ENCODE measurements around the gene CERCAM.

CERCAM gene

DNA sequence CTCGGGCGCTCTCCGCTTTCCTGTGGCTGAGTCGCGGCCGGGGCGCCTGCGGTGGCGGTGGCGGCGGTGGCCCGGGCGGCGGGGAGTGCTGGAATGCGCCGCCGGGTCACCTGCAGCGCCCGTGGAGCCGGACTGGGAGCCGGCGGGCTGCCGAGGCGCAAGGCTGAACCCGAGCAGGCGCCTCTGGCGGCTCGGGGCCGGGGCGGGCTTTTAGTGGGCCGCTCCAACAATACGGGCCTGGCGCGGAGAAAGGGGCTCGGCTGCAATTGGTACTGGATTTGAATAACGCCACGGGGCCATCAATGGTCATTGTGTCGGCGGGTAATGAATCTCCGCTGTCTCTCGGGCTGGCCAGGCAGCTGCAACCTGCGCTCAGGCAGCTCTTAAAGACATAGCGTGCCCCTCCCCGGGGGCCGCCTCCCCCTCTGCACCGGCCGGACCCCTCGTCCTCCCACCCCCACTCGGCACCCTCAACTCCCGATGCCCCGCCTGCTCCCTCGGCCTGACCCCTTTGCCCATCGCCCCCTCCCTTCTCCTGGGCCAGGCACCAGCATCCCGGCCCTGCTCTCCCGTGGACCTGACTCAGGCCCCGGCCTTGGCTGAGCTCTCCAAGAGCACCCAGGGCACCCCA is 27.4 kb upstream of the CERCAM start:
- Histone ChIP-seq H3K9me3 (ENCODE audit: control insufficient read depth, low read length) (no peaks in the 10 kb centered on the region), H3K4me2 (ENCODE audit: low read length) (no peak overlapping the region), H3K9ac (no peak overlapping the region), H3K36me3 (ENCODE audit: control insufficient read depth, insufficient read depth, low read length) (no peaks in the 10 kb centered on the region), H3K4me1 (no peaks in the 10 kb centered on the region), H3K79me2 (no peaks in the 10 kb centered on the region), H2AFZ (no peak overlapping the region), H3K4me3 (ENCODE audit: low read depth, low read length) (no peak overlapping the region), H3K27me3 (ENCODE audit: control insufficient read depth, insufficient read depth, low read length) (no peaks in the 10 kb centered on the region), H3K27ac (no peak overlapping the region)
- TF ChIP-seq, protein P1, sequence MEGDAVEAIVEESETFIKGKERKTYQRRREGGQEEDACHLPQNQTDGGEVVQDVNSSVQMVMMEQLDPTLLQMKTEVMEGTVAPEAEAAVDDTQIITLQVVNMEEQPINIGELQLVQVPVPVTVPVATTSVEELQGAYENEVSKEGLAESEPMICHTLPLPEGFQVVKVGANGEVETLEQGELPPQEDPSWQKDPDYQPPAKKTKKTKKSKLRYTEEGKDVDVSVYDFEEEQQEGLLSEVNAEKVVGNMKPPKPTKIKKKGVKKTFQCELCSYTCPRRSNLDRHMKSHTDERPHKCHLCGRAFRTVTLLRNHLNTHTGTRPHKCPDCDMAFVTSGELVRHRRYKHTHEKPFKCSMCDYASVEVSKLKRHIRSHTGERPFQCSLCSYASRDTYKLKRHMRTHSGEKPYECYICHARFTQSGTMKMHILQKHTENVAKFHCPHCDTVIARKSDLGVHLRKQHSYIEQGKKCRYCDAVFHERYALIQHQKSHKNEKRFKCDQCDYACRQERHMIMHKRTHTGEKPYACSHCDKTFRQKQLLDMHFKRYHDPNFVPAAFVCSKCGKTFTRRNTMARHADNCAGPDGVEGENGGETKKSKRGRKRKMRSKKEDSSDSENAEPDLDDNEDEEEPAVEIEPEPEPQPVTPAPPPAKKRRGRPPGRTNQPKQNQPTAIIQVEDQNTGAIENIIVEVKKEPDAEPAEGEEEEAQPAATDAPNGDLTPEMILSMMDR (IDR thresholded peaks at IDR 0.05): no peak

- no peaks in the 10 kb centered on the region for H3K36me3 ChIP-seq (ENCODE audit: control insufficient read depth, insufficient read depth, low read length)
- H3K9me3 ChIP-seq (ENCODE audit: control insufficient read depth, low read length): no peaks in the 10 kb centered on the region
- H3K4me1 ChIP-seq: no peaks in the 10 kb centered on the region
- H3K27me3 ChIP-seq (ENCODE audit: control insufficient read depth, insufficient read depth, low read length): no peaks in the 10 kb centered on the region
- no peak overlapping the region for H3K4me2 ChIP-seq (ENCODE audit: low read length)
- H3K4me3 ChIP-seq (ENCODE audit: low read depth, low read length): no peak overlapping the region
- no peaks in the 10 kb centered on the region for H3K79me2 ChIP-seq
- TF ChIP-seq, protein P1 (IDR thresholded peaks at IDR 0.05): no peak
- no peak overlapping the region for H2AFZ ChIP-seq
- no peak overlapping the region for H3K9ac ChIP-seq
- no peak overlapping the region for H3K27ac ChIP-seq
Measured at GRCh38 chr9:128393970-128394369, 26.7 kb upstream of the CERCAM start.

GRCh38 chr9:128394379-128395168 is 26.1 kb upstream of the CERCAM start:
- no peak overlapping the region for H2AFZ ChIP-seq
- H3K9ac ChIP-seq: no peak overlapping the region
- H3K27me3 ChIP-seq (ENCODE audit: control insufficient read depth, insufficient read depth, low read length): no peaks in the 10 kb centered on the region

GRCh38 chr9:128396970-128397613 is 23.6 kb upstream of the CERCAM start:
- Histone ChIP-seq H3K36me3 (ENCODE audit: control insufficient read depth, insufficient read depth, low read length) (no peaks in the 10 kb centered on the region), H3K4me2 (ENCODE audit: low read length) (peak overlapping the region; percentile 4), H3K9me3 (ENCODE audit: control insufficient read depth, low read length) (no peaks in the 10 kb centered on the region), H2AFZ (peak overlapping the region; percentile 7), H3K4me1 (no peaks in the 10 kb centered on the region), H3K9ac (no peak overlapping the region), H3K27me3 (ENCODE audit: control insufficient read depth, insufficient read depth, low read length) (no peaks in the 10 kb centered on the region), H3K79me2 (no peaks in the 10 kb centered on the region), H3K4me3 (ENCODE audit: low read depth, low read length) (no peak overlapping the region), H3K27ac (no peak overlapping the region)
- TF ChIP-seq, protein P1 (IDR thresholded peaks at IDR 0.05): no peak

More at GRCh38 chr9:128394379-128395168, 26.1 kb upstream of the CERCAM start:
- no peak overlapping the region for H3K4me3 ChIP-seq (ENCODE audit: low read depth, low read length)
- H3K36me3 ChIP-seq (ENCODE audit: control insufficient read depth, insufficient read depth, low read length): no peaks in the 10 kb centered on the region
- TF ChIP-seq, protein P1 (IDR thresholded peaks at IDR 0.05): no peak
- no peaks in the 10 kb centered on the region for H3K9me3 ChIP-seq (ENCODE audit: control insufficient read depth, low read length)
- H3K27ac ChIP-seq: no peak overlapping the region
- no peaks in the 10 kb centered on the region for H3K4me1 ChIP-seq
- H3K4me2 ChIP-seq (ENCODE audit: low read length): no peak overlapping the region
- no peaks in the 10 kb centered on the region for H3K79me2 ChIP-seq
